Keratinocyte (primary cell): ENCODE measurements around the gene TLL2. TPM values are rescaled to one million over a fixed set of nuclear protein-coding genes. Genes with fewer than 3 reads are reported as not detected.

Experiments used
- DNase-seq: peaks from one replicate; pipeline ENCODE4 v3.0.0-alpha.2; 2011; ENCODE audit warnings: low read depth, missing footprints, low spot score
- FAIRE-seq: peaks from 2 replicates; lab custom pipeline; 2011; peaks lifted over from hg19 to GRCh38; lab: Jason Lieb, UNC
- H2AFZ ChIP-seq: 2 replicates; pipeline ENCODE4 v1.6.0; 2012; ENCODE audit warnings: low read length, control low read depth, inconsistent platforms; ENCODE audit not compliant: control insufficient read depth
- H3K27ac ChIP-seq: 2 replicates; pipeline ENCODE4 v1.5.1; 2011; ENCODE audit warnings: low read length; ENCODE audit not compliant: control insufficient read depth, insufficient read depth
- H3K27me3 ChIP-seq: 3 replicates; pipeline ENCODE4 v1.6.0; 2011; ENCODE audit warnings: low read length; ENCODE audit not compliant: control insufficient read depth, insufficient read depth; ENCODE audit errors: extremely low read depth
- H3K36me3 ChIP-seq, 2 experiments: 2 replicates in 1 of 2; 3 replicates in 1 of 2; pipeline ENCODE4 v1.5.1; 2011; ENCODE audit warnings: low read length in 2 of 2, mild to moderate bottlenecking in 1 of 2; ENCODE audit not compliant: control insufficient read depth in 2 of 2, insufficient read depth in 2 of 2; ENCODE audit errors: extremely low read depth in 1 of 2
- H3K4me1 ChIP-seq: 3 replicates; pipeline ENCODE4 v1.5.1; 2011; ENCODE audit warnings: low read length; ENCODE audit not compliant: control insufficient read depth, insufficient read depth; ENCODE audit errors: extremely low read depth
- H3K4me2 ChIP-seq: 3 replicates; pipeline ENCODE4 v1.6.0; 2011; ENCODE audit warnings: low read depth, low read length; ENCODE audit not compliant: control insufficient read depth, insufficient read depth; ENCODE audit errors: extremely low read depth
- H3K4me3 ChIP-seq, 3 experiments: fragments of 200-600 bp in 1 of 3; sonication (generic) in 1 of 3; 2 replicates in 2 of 3; 3 replicates in 1 of 3; pipeline ENCODE4 v1.5.1; 2011 to 2016; ENCODE audit warnings: low read length in 3 of 3, mild to moderate bottlenecking in 3 of 3, control low read depth in 2 of 3, inconsistent platforms in 1 of 3, low read depth in 1 of 3, mixed read lengths in 1 of 3, mixed run types in 1 of 3, moderate library complexity in 1 of 3; ENCODE audit not compliant: control insufficient read depth in 2 of 3, insufficient read depth in 2 of 3; ENCODE audit errors: extremely low read depth in 1 of 3
- H3K79me2 ChIP-seq: 2 replicates; pipeline ENCODE4 v1.6.0; 2012; ENCODE audit warnings: low read length; ENCODE audit not compliant: control insufficient read depth, insufficient read depth
- H3K9ac ChIP-seq: 3 replicates; pipeline ENCODE4 v1.6.0; 2011; ENCODE audit warnings: low read length; ENCODE audit not compliant: control insufficient read depth, insufficient read depth; ENCODE audit errors: extremely low read depth
- H3K9me1 ChIP-seq: 3 replicates; pipeline ENCODE4 v1.6.0; 2011; ENCODE audit warnings: low read length; ENCODE audit not compliant: control insufficient read depth, insufficient read depth; ENCODE audit errors: extremely low read depth
- H3K9me3 ChIP-seq: 2 replicates; pipeline ENCODE4 v1.5.1; 2012; ENCODE audit warnings: low read depth, low read length; ENCODE audit not compliant: control insufficient read depth
- H4K20me1 ChIP-seq: 3 replicates; pipeline ENCODE4 v1.6.0; 2011; ENCODE audit warnings: low read length; ENCODE audit not compliant: control insufficient read depth, insufficient read depth; ENCODE audit errors: extremely low read depth
- EZH2 ChIP-seq: IDR thresholded peaks from one replicate; pipeline ENCODE4 v1.6.1; 2012; ENCODE audit warnings: inconsistent platforms, mild to moderate bottlenecking, low read length, moderate library complexity
- dilution Hi-C: fragments of 300-500 bp; cut with MboI; formaldehyde crosslinking; loops from one replicate; pipeline ENCODE4 v1.7.0; 2020; ENCODE audit warnings: low sequenced_read_pairs; ENCODE audit not compliant: extremely low pct_ligation_motif_present
- polyA plus RNA-seq, 5 experiments: library from polyadenylated mRNA; depleted of rRNA in 3 of 5; stranded (reverse) in 3 of 5; stranded (forward) in 1 of 5; unstranded in 1 of 5; fragments of >200 nt; gene quantifications; 1 replicate in 1 of 5; 2 replicates in 3 of 5; 3 replicates in 1 of 5; pipeline versions ENCODE4 v1.2.1 to v1.2.3, GENCODE V29; 2011 to 2012; ENCODE audit warnings: missing spikeins in 2 of 5, low read depth in 1 of 5, low replicate concordance in 1 of 5
- TF ChIP-seq, protein P1 (sequence below), 3 experiments: IDR thresholded peaks in 1 of 3; conservative IDR thresholded peaks in 1 of 3; optimal IDR thresholded peaks in 1 of 3; 2 replicates in 2 of 3; 3 replicates in 1 of 3; pipeline versions ENCODE3 to v1.5.1; 2011; ENCODE audit warnings: low read length in 3 of 3, mild to moderate bottlenecking in 3 of 3, moderate library complexity in 2 of 3, control low read depth in 1 of 3, inconsistent platforms in 1 of 3; ENCODE audit not compliant: insufficient read depth in 2 of 3; ENCODE audit errors: extremely low read depth in 1 of 3

Gene TLL2
- polyA plus RNA-seq, 1 donor (not counting 4 experiments of a cell fraction or from before 2014, with no cell fraction given) = 0.83 TPM

DNA sequence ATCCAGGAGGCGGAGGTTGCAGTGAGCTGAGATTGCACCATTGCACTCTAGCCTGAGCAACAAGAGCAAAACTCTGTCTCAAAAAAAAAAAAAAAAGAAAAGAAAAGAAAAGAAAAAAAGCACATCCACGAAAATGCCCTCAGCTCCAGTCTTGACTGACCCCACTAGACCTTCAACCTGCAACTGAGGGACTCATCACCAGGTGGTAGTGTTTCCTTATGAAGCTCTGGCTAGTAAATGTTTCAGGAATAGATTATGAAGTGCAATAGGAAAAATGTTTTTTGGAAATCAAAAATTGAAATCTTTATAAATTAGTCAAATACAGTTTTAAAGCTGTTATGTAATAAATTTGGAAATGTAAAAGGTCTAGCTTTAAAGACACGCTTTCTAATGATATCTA is 22.4 kb downstream of the TLL2 start:
- Histone ChIP-seq H2AFZ (no peak overlapping the region), H3K9me3 (no peaks in the 10 kb centered on the region), H3K4me3 (no peak overlapping the region), H4K20me1 (no peaks in the 10 kb centered on the region), H3K9ac (no peak overlapping the region), H3K9me1 (no peaks in the 10 kb centered on the region), H3K27me3 (peaks cover 2% of the 10 kb centered on the region), H3K36me3 (no peaks in the 10 kb centered on the region), H3K27ac (no peak overlapping the region), H3K79me2 (no peaks in the 10 kb centered on the region), H3K4me2 (no peak overlapping the region), H3K4me1 (no peaks in the 10 kb centered on the region)
- TF ChIP-seq, protein P1, sequence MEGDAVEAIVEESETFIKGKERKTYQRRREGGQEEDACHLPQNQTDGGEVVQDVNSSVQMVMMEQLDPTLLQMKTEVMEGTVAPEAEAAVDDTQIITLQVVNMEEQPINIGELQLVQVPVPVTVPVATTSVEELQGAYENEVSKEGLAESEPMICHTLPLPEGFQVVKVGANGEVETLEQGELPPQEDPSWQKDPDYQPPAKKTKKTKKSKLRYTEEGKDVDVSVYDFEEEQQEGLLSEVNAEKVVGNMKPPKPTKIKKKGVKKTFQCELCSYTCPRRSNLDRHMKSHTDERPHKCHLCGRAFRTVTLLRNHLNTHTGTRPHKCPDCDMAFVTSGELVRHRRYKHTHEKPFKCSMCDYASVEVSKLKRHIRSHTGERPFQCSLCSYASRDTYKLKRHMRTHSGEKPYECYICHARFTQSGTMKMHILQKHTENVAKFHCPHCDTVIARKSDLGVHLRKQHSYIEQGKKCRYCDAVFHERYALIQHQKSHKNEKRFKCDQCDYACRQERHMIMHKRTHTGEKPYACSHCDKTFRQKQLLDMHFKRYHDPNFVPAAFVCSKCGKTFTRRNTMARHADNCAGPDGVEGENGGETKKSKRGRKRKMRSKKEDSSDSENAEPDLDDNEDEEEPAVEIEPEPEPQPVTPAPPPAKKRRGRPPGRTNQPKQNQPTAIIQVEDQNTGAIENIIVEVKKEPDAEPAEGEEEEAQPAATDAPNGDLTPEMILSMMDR (optimal IDR thresholded peaks at IDR 0.05 in 1 of 3, IDR thresholded peaks at IDR 0.05 in 1 of 3, conservative IDR thresholded peaks at IDR 0.05 in 1 of 3; ENCODE audit: extremely low read depth in 1 of 3, insufficient read depth in 2 of 3, low read length in 3 of 3) = peak; percentile 33 to 65 (median 50)
- no peak for TF ChIP-seq EZH2
- DNase-seq = no peak
- dilution Hi-C loops = no loop called here
- no peak for FAIRE-seq

DNA sequence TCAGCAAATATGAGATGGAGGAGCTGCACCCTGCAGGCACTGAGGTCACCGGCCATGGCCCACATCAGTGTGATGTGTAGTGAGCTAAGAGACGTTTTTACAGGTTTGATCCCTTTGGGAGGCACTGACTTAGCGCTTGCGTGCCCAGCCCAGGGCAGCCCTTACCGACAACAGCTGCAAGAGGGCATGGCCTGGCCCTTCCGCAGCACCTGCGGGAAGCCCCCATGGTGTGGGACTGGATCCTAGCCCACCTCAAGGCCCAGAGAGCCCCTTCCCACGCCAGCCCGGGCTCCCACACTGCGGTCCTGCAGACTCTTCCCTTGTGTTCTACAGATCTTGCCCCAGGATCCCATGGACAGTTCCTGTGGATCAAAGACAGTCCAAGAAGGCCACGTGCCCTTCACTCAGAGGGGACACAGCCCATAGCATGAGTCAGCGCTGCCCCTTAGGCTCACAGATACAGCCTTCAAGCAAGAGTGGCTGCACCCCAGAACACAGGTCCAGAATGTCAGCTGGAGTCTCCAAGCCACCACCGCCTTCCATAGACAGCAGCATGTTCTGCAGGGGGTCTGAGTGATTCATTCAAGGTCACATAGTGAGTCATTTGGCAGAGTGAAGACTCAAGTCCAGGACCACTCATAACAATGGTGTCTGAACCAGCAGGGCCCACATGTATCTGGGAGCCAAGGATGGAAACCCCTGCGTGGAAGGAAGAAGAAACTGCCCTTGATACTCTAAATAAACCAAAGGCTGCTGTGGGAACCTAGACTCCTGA is 25.4 kb downstream of the TLL2 start:
- no peaks in the 10 kb centered on the region for H3K36me3 ChIP-seq
- FAIRE-seq (no peak), DNase-seq (no peak)
- H3K79me2 ChIP-seq = no peaks in the 10 kb centered on the region
- H3K9me3 ChIP-seq = no peaks in the 10 kb centered on the region
- no peak for TF ChIP-seq EZH2
- TF ChIP-seq, protein P1 (optimal IDR thresholded peaks at IDR 0.05 in 1 of 3, IDR thresholded peaks at IDR 0.05 in 1 of 3, conservative IDR thresholded peaks at IDR 0.05 in 1 of 3; ENCODE audit: extremely low read depth in 1 of 3, insufficient read depth in 2 of 3, low read length in 3 of 3) = no peak
- H3K9ac ChIP-seq = no peak overlapping the region
- dilution Hi-C loops = no loop called here
- H2AFZ ChIP-seq = no peak overlapping the region
- no peaks in the 10 kb centered on the region for H4K20me1 ChIP-seq
- H3K27me3 ChIP-seq = peaks cover 2% of the 10 kb centered on the region
- no peaks in the 10 kb centered on the region for H3K4me1 ChIP-seq
- no peak overlapping the region for H3K4me3 ChIP-seq
- no peak overlapping the region for H3K27ac ChIP-seq
- H3K9me1 ChIP-seq = no peaks in the 10 kb centered on the region
- H3K4me2 ChIP-seq = no peak overlapping the region
